Activated naive CD4-positive, alpha-beta T cell treated with anti-CD3 and anti-CD28 coated beads for 36 hours (primary cell): ENCODE measurements around the gene HOXA9. TPM values are rescaled to one million over a fixed set of nuclear protein-coding genes. Genes with fewer than 3 reads are reported as not detected.

ENCODE experiments used
- CTCF ChIA-PET: fragments of 350-600 bp; sonication (Branson Sonifier 250); formaldehyde crosslinking; loops from one replicate; lab custom pipeline; 2021; ENCODE audit warnings: antibody characterized with exemption; lab: Charles Lee
- DNase-seq: peaks from one replicate; pipeline ENCODE4 v3.0.0-alpha.2; 2020
- H3K27ac Mint-ChIP-seq: one replicate; pipeline ENCODE4 v1.8.0; 2021; ENCODE audit warnings: mild to moderate bottlenecking, mixed read lengths
- H3K27me3 Mint-ChIP-seq: one replicate; pipeline ENCODE4 v1.8.0; 2021; ENCODE audit warnings: low read depth, mixed read lengths
- H3K36me3 Mint-ChIP-seq: one replicate; pipeline ENCODE4 v1.8.0; 2021; ENCODE audit warnings: low read depth, mixed read lengths
- H3K4me1 Mint-ChIP-seq: one replicate; pipeline ENCODE4 v1.8.0; 2021; ENCODE audit warnings: low read depth, mixed read lengths
- H3K4me3 Mint-ChIP-seq: one replicate; pipeline ENCODE4 v1.8.0; 2021; ENCODE audit warnings: mild to moderate bottlenecking, moderate library complexity, mixed read lengths
- H3K9me3 Mint-ChIP-seq: one replicate; pipeline ENCODE4 v1.8.0; 2021; ENCODE audit warnings: mixed read lengths
- intact Hi-C: fragments of 100-400 bp; cut with micrococcal nuclease; formaldehyde crosslinking; loops from one replicate; pipeline ENCODE4 v1.15.1; 2023
- total RNA-seq, 2 experiments: library from RNA; stranded (reverse); gene quantifications; one replicate each; pipeline ENCODE4 v1.2.3, GENCODE V29; 2021

The HOXA9 gene
- total RNA-seq, 2 experiments from 2014 or later, result not detected

DNA sequence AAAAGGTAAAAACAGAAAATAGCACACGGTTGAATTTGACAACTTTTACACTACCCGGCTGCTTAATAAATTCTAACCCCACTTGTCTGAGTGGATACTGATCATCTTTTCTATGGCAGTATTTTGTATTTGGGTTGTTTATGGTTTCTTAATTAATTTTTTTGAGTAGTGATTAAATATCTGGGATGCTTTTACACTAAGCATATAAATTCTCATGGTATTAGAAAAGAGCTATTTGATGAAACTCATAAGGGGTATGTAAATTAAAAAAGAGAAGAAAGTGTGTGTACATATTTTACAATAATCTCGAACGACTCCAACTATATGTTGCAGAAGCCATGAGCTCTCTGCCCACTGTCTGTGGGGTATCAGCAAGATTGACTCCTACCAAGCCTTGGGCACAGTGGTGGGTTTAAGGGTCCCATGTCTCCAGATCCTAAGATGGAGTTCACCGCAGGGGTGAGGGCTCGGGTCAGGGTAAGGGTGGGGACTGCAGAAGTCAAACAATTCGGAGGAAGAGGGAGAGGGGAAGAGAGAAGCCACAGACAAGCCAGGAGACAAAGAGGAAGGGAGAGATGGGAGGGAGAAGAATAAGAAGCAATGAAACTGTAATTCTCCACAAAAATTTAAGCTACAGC, 42.1 kb upstream of the HOXA9 start:
- Mint-ChIP-seq H3K4me1 (peaks cover 25% of the 10 kb centered on the region), H3K4me3 (no peak overlapping the region), H3K36me3 (no peaks in the 10 kb centered on the region), H3K9me3 (no peaks in the 10 kb centered on the region), H3K27me3 (peaks cover 89% of the 10 kb centered on the region), H3K27ac (no peak overlapping the region)
- intact Hi-C loops, result no loop called here
- CTCF ChIA-PET, result interaction anchor here (0.9 to 2.0 kb wide), 3 partner anchors 12 to 371 kb away, joined by 3 to 9 read pairs (median 4); no protein-coding TSS in a partner anchor
- no peak for DNase-seq

DNA sequence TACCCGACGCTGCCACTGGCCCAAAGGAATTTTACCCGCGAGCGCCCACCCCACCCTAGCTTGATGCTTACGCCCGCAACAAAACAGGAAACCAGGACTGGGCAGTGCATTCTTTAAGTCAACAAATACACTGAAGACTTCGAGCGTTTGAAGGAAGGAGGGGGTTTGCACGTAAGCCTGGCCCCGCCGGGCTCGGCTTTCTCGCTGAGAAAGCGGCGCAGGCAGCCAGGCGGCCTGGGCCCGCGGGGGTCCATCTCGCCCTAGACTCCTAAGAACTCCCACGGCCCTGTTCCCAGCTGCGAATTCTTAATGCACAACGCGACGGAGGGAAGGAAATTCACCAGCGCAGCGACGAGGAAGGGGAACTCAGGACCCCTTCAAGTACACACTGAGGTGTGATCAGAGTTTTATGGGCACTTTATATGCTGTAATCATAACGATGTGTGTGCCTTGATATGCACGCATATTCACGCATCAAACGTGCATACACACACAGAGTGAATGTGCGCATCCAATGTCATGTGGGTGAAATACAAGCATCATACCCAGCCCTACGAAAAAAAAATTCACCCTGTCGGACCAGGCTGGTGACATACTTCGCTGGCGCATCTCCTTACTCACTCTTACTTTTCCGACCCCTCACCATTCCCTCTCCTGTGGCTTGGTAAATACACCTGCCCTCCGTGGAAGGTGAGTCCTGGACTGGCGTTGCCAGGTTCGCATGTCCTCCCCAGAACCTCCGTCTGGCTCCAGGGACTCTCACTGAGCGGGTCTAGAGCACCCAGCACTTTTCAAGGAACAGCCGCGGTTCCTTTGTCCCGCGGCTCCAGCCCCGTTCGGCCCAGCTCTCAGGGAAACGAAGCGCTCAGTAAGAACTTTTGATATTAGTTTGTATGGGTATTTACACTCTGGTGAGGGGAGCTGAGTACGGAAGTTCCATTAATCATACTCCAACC, 40.3 kb upstream of the HOXA9 start:
- no peak for DNase-seq
- H3K4me3 Mint-ChIP-seq, result no peak overlapping the region
- intact Hi-C loops, result no loop called here
- H3K27me3 Mint-ChIP-seq, result peaks cover 89% of the 10 kb centered on the region
- peaks cover 39% of the 10 kb centered on the region for H3K4me1 Mint-ChIP-seq
- no peaks in the 10 kb centered on the region for H3K36me3 Mint-ChIP-seq
- no peak overlapping the region for H3K27ac Mint-ChIP-seq
- no peaks in the 10 kb centered on the region for H3K9me3 Mint-ChIP-seq
- CTCF ChIA-PET, result interaction anchor here (1.0 kb wide), 1 partner anchor 8 kb away, joined by 3 read pairs; no protein-coding TSS in a partner anchor

GRCh38 chr7:27204851-27205322, 39.5 kb upstream of the HOXA9 start:
- H3K4me1 Mint-ChIP-seq, result peaks cover 38% of the 10 kb centered on the region
- peaks cover 86% of the 10 kb centered on the region for H3K27me3 Mint-ChIP-seq
- H3K4me3 Mint-ChIP-seq, result no peak overlapping the region
- CTCF ChIA-PET, result interaction anchor here (1.0 kb wide), 2 partner anchors 8 to 9 kb away, joined by 3 to 4 read pairs; no protein-coding TSS in a partner anchor
- no peak overlapping the region for H3K27ac Mint-ChIP-seq
- no peaks in the 10 kb centered on the region for H3K9me3 Mint-ChIP-seq
- intact Hi-C loops, result loop anchor here (5.0 kb wide), 1 partner anchor 38 kb away; the partner anchor contains the start of gene HOXA9
- H3K36me3 Mint-ChIP-seq, result no peaks in the 10 kb centered on the region
- no peak for DNase-seq

DNA sequence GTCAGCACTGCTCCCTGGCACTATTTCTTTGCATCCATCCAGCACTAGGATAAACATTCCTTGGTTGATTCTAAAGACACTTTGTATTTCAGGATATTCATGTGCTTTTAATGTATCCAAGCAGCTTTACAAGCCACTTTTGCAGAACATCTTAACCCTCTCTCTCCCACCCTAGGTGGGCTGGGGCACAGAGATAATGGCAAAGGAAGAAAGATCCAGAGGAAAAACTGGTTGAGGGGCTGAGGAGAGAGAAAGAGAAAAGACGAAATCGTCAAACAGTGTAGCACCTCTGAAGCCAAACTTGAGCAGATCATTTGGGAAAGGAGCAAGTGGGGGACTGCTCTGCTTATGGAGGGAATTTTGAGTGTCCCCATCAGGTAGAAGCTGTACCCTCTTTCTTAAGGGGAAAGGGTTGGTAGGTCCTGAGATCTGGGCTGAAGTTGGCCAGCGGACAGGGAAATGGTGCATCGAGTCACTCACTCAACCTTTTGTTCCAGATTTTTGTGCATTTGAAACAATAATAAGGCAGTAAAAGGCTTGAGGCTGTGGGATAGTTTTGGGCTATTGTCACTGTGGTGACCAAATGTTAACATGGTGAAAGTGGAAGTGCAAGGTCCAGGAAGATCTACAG, 38.7 kb upstream of the HOXA9 start:
- no peak overlapping the region for H3K27ac Mint-ChIP-seq

DNA sequence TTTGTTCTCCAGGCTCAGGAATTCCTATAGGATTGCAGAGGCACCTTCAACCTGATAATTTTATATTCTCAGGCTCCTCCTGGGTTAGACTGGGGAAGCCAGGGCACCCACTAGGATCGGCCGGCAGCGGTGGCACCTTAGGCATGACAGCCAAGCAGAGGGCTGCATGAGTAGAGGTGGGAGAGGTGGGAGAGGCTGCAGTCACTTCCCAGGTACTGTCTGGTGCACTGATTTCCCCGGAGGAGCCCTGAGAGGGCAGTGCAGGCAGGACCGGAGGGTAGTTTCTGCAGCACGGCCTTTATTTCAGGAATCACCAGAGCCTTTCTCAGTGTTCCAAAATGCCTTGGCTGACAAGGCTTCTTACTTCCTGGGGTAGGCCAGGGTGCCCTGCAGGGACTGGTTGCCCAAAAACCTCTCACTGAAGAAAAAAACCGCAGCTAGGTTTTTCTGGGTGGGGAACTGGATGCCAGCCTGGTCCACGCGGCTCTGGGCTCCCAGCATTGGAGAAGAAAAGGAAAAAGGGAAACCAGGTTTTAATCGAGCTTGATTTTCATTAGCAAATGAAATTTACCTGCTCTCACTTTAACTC, 38.1 kb upstream of the HOXA9 start:
- H3K4me3 Mint-ChIP-seq, result no peak overlapping the region

More for the DNA sequence above, 38.7 kb upstream of the HOXA9 start:
- intact Hi-C loops, result loop anchor here (1.0 to 5.0 kb wide), 2 partner anchors 9 to 37 kb away; partner anchors contain the start of gene HOXA9
- peaks cover 81% of the 10 kb centered on the region for H3K27me3 Mint-ChIP-seq
- H3K36me3 Mint-ChIP-seq, result no peaks in the 10 kb centered on the region
- peaks cover 39% of the 10 kb centered on the region for H3K4me1 Mint-ChIP-seq
- CTCF ChIA-PET, result interaction anchor here (0.9 to 1.0 kb wide), 3 partner anchors 8 to 373 kb away, joined by 3 to 4 read pairs (median 3); no protein-coding TSS in a partner anchor
- no peaks in the 10 kb centered on the region for H3K9me3 Mint-ChIP-seq
- DNase-seq, result no peak
- H3K4me3 Mint-ChIP-seq, result no peak overlapping the region

DNA sequence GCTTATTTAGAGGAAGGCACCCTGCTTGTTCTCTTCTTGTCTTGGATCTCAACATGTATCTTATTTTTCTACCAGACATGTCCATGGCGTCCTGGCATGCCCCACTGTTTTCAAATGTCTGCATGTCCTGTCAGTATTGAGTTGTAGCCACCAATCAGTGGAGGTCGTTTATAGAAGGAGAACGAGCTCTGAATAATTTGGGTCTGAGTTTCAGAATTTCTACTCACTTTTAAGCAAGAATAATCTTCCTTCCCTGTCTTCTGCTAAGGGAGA, 37.5 kb upstream of the HOXA9 start:
- peaks cover 85% of the 10 kb centered on the region for H3K27me3 Mint-ChIP-seq
- no peak overlapping the region for H3K27ac Mint-ChIP-seq
- H3K9me3 Mint-ChIP-seq, result no peaks in the 10 kb centered on the region
- H3K36me3 Mint-ChIP-seq, result no peaks in the 10 kb centered on the region
- no peak overlapping the region for H3K4me3 Mint-ChIP-seq
- peaks cover 46% of the 10 kb centered on the region for H3K4me1 Mint-ChIP-seq
- no peak for DNase-seq
- CTCF ChIA-PET, result interaction anchor here (0.6 to 1.2 kb wide), 2 partner anchors 40 to 52 kb away, joined by 3 read pairs; no protein-coding TSS in a partner anchor
- intact Hi-C loops, result loop anchor here (1.0 to 5.0 kb wide), 2 partner anchors 7 to 35 kb away; partner anchors contain the start of gene HOXA9

More for the DNA sequence above, 38.1 kb upstream of the HOXA9 start:
- no peak overlapping the region for H3K27ac Mint-ChIP-seq
- DNase-seq, result no peak
- CTCF ChIA-PET, result interaction anchor here (0.9 to 1.2 kb wide), 2 partner anchors 52 to 373 kb away, joined by 3 read pairs; no protein-coding TSS in a partner anchor
- H3K9me3 Mint-ChIP-seq, result no peaks in the 10 kb centered on the region
- intact Hi-C loops, result loop anchor here (1.0 to 5.0 kb wide), 2 partner anchors 8 to 36 kb away; partner anchors contain the start of gene HOXA9
- H3K27me3 Mint-ChIP-seq, result peaks cover 81% of the 10 kb centered on the region
- H3K4me1 Mint-ChIP-seq, result peaks cover 43% of the 10 kb centered on the region
- no peaks in the 10 kb centered on the region for H3K36me3 Mint-ChIP-seq

- Mint-ChIP-seq H3K4me3 (no peak overlapping the region), H3K36me3 (no peaks in the 10 kb centered on the region), H3K4me1 (peaks cover 46% of the 10 kb centered on the region), H3K9me3 (no peaks in the 10 kb centered on the region), H3K27me3 (peaks cover 85% of the 10 kb centered on the region), H3K27ac (no peak overlapping the region)
- intact Hi-C loops, result loop anchor here (5.0 kb wide), 1 partner anchor 35 kb away; the partner anchor contains the start of gene HOXA9
- no peak for DNase-seq
- CTCF ChIA-PET, result interaction anchor here (0.6 to 1.2 kb wide), 2 partner anchors 40 to 51 kb away, joined by 3 read pairs; no protein-coding TSS in a partner anchor
Measured at GRCh38 chr7:27202018-27202861, 36.9 kb upstream of the HOXA9 start.

GRCh38 chr7:27201580-27202017, 36.3 kb upstream of the HOXA9 start:
- H3K4me1 Mint-ChIP-seq, result peaks cover 46% of the 10 kb centered on the region
- no peaks in the 10 kb centered on the region for H3K36me3 Mint-ChIP-seq
- intact Hi-C loops, result loop anchor here (5.0 kb wide), 1 partner anchor 34 kb away; the partner anchor contains the start of gene HOXA9
- no peak for DNase-seq
- H3K9me3 Mint-ChIP-seq, result no peaks in the 10 kb centered on the region
- no peak overlapping the region for H3K27ac Mint-ChIP-seq
- CTCF ChIA-PET, result no interaction called here
- H3K27me3 Mint-ChIP-seq, result peaks cover 83% of the 10 kb centered on the region
- H3K4me3 Mint-ChIP-seq, result no peak overlapping the region

GRCh38 chr7:27200761-27201579, 35.6 kb upstream of the HOXA9 start:
- CTCF ChIA-PET, result interaction anchor here (1.0 to 1.7 kb wide), 2 partner anchors 14 to 584 kb away, joined by 3 read pairs; no protein-coding TSS in a partner anchor
- no peak for DNase-seq
- H3K27ac Mint-ChIP-seq, result no peak overlapping the region
- H3K4me3 Mint-ChIP-seq, result peak overlapping the region; percentile 57
- peaks cover 81% of the 10 kb centered on the region for H3K27me3 Mint-ChIP-seq
- H3K9me3 Mint-ChIP-seq, result no peaks in the 10 kb centered on the region
- no peaks in the 10 kb centered on the region for H3K36me3 Mint-ChIP-seq
- peaks cover 44% of the 10 kb centered on the region for H3K4me1 Mint-ChIP-seq
- intact Hi-C loops, result loop anchor here (5.0 kb wide), 1 partner anchor 34 kb away; the partner anchor contains the start of gene HOXA9
